Central memory CD8-positive, alpha-beta T cell (primary cell): ENCODE data around the gene OR4C6.

Source experiments
- ATAC-seq: fragments of 150-1000 bp; cut with Tn5 transposase; replicated peaks from 2 replicates; pipeline ENCODE4 v1.10.0; 2022; ENCODE audit warnings: mild to moderate bottlenecking, moderate FRiP score, moderate number of reproducible peaks; ENCODE audit not compliant: poor library complexity, severe bottlenecking; ENCODE audit errors: extremely low read depth
- DNase-seq, 2 donors: peaks; one replicate each; pipeline ENCODE4 v3.0.0; 2021; ENCODE audit warnings: low spot score in 2 of 2
- H3K27ac Mint-ChIP-seq: one replicate; pipeline ENCODE4 v1.8.0; 2022; ENCODE audit warnings: low read depth, mild to moderate bottlenecking, moderate library complexity, mixed read lengths
- H3K27me3 Mint-ChIP-seq: one replicate; pipeline ENCODE4 v1.8.0; 2022; ENCODE audit warnings: mixed read lengths
- H3K36me3 Mint-ChIP-seq: one replicate; pipeline ENCODE4 v1.8.0; 2022; ENCODE audit warnings: mild to moderate bottlenecking, moderate library complexity, mixed read lengths; ENCODE audit not compliant: insufficient read depth
- H3K4me1 Mint-ChIP-seq: one replicate; pipeline ENCODE4 v1.8.0; 2022; ENCODE audit warnings: mixed read lengths
- H3K4me3 Mint-ChIP-seq: one replicate; pipeline ENCODE4 v1.8.0; 2022; ENCODE audit warnings: mild to moderate bottlenecking, moderate library complexity, mixed read lengths
- H3K9me3 Mint-ChIP-seq: one replicate; pipeline ENCODE4 v1.8.0; 2022; ENCODE audit warnings: mixed read lengths

OR4C6 gene

GRCh38 chr11:55714982-55715888, 53.2 kb downstream of the OR4C6 start:
- H3K36me3 Mint-ChIP-seq = no peaks in the 10 kb centered on the region
- DNase-seq (no peak), ATAC-seq (no peak)
- H3K4me3 Mint-ChIP-seq = no peak overlapping the region
- H3K27me3 Mint-ChIP-seq = no peaks in the 10 kb centered on the region
- H3K27ac Mint-ChIP-seq = no peak overlapping the region
- no peaks in the 10 kb centered on the region for H3K9me3 Mint-ChIP-seq
- H3K4me1 Mint-ChIP-seq = no peaks in the 10 kb centered on the region
